ENCODE measurements around the gene FAM110C.
"Not testable (repeated sequence)": the region's sequence is repeated elsewhere in the genome, so short reads cannot be mapped to it uniquely, and the experiment has no call there.

The FAM110C gene

GRCh38 chr2:46471-47345 is at the start of gene FAM110C:
Gene FAM110C, minus strand, starts transcription at chr2:46505. Its CDS starts 120 bp downstream, at chr2:46385.
- DNase-seq = no peak

- DNase-seq = no peak
Observed at GRCh38 chr2:92326-92725, 46.0 kb upstream of the FAM110C start.

- no peak for DNase-seq
Observed at GRCh38 chr2:90645-91312, 44.5 kb upstream of the FAM110C start.

- DNase-seq = no peak
Observed at GRCh38 chr2:85761-86160, 39.5 kb upstream of the FAM110C start.

- no peak for DNase-seq
Observed at GRCh38 chr2:84121-84520, 37.8 kb upstream of the FAM110C start.

GRCh38 chr2:80971-81736 is 34.8 kb upstream of the FAM110C start:
- no peak for DNase-seq

- no peak for DNase-seq
Observed at GRCh38 chr2:80378-80777, 34.1 kb upstream of the FAM110C start.

- no peak for DNase-seq
Observed at GRCh38 chr2:71309-72035, 25.2 kb upstream of the FAM110C start.

GRCh38 chr2:69366-70344 is 23.4 kb upstream of the FAM110C start:
- DNase-seq = no peak

- not testable (repeated sequence) for DNase-seq
Observed at GRCh38 chr2:68637-69036, 22.3 kb upstream of the FAM110C start.

- no peak for DNase-seq
Observed at GRCh38 chr2:66853-67252, 20.5 kb upstream of the FAM110C start.

GRCh38 chr2:65121-65520 is 18.8 kb upstream of the FAM110C start:
- no peak for DNase-seq

- no peak for DNase-seq
Observed at GRCh38 chr2:55587-56448, 9.5 kb upstream of the FAM110C start.

GRCh38 chr2:51613-52012 is 5.3 kb upstream of the FAM110C start:
- DNase-seq = no peak

GRCh38 chr2:47737-48136 is 1.4 kb upstream of the FAM110C start:
- no peak for DNase-seq

GRCh38 chr2:47346-47725 is 1.0 kb upstream of the FAM110C start:
- no peak for DNase-seq

- DNase-seq = no peak
Observed at GRCh38 chr2:46131-46470, 204 bp downstream of the FAM110C start.

GRCh38 chr2:45342-46130 is 769 bp downstream of the FAM110C start:
- DNase-seq = no peak

GRCh38 chr2:44748-45341 is 1.5 kb downstream of the FAM110C start:
- DNase-seq = no peak

- no peak for DNase-seq
Observed at GRCh38 chr2:42788-43187, 3.5 kb downstream of the FAM110C start.
